ENCODE data around the gene EGFLAM. TPM values are rescaled to one million over a fixed set of nuclear protein-coding genes. Genes with fewer than 3 reads are reported as not detected.

Gene EGFLAM
- total and polyA plus RNA-seq, 9 of the 15 experiments (the other 6 are each of a cell fraction or from before 2014, with no cell fraction given) = 0.09 to 2.5 (median 1.0) TPM

GRCh38 chr5:38380537-38380936 lies 122.2 kb downstream of the EGFLAM start:
- no peak for ATAC-seq
- no peak overlapping the region for H3K4me3 ChIP-seq
- H3K9ac ChIP-seq (ENCODE audit: insufficient read depth in 1 of 2, low read depth in 2 of 2, low read length in 2 of 2) = no peak overlapping the region
- FAIRE-seq = no peak
- no peak overlapping the region for H3K4me2 ChIP-seq (ENCODE audit: insufficient read depth, low read length)
- intact Hi-C loops (cut with micrococcal nuclease) (no loop called here), in situ Hi-C loops (cut with MboI) (no loop called here)
- no peaks in the 10 kb centered on the region for H4K20me1 ChIP-seq (replicated peaks; ENCODE audit: control insufficient read depth, insufficient read depth, low read length)
- WGBS (ENCODE audit: insufficient coverage, low coverage, missing lambda C conversion rate) = 75% methylated on average over 4 of the region's 4 CpGs
- no TSS peak for BruUV-seq (replicated peaks)
- POLR2A ChIA-PET = interaction anchor here (1.5 kb wide), 1 partner anchor 24 kb away, joined by 3 read pairs; no protein-coding TSS in a partner anchor
- no peak for TF ChIP-seq NFIX (CRISPR knock-in tag; IDR thresholded peaks at IDR 0.05; ENCODE audit: low read depth)
- TF ChIP-seq ZBTB40 (IDR thresholded peaks at IDR 0.05) = peak; percentile 69
- TF ChIP-seq ZBTB40 (CRISPR knock-in tag; IDR thresholded peaks at IDR 0.05) = no peak
- DNase-seq (ENCODE audit: extremely low read depth in 1 of 4, low spot score in 3 of 4) = no peak
- H3K27ac ChIP-seq (ENCODE audit: extremely low read depth, low read depth, low read length) = peak overlapping the region; percentile 22; the same call in 1 of the 3 replicates
- H3K79me2 ChIP-seq (ENCODE audit: control insufficient read depth, insufficient read depth, low read length) = no peaks in the 10 kb centered on the region
- no peaks in the 10 kb centered on the region for H3K9me3 ChIP-seq (replicated peaks; ENCODE audit: control insufficient read depth, insufficient read depth, low read depth, low read length)
- no peaks in the 10 kb centered on the region for H3K9me1 ChIP-seq (ENCODE audit: control insufficient read depth, insufficient read depth, low read length)
- H3K36me3 ChIP-seq (ENCODE audit: control insufficient read depth, insufficient read depth, low read length) = no peaks in the 10 kb centered on the region
- peaks cover 10 to 27% of the 10 kb centered on the region in 2 experiments for H3K4me1 ChIP-seq (replicated peaks in 1 of 2; ENCODE audit: control insufficient read depth in 2 of 2, insufficient read depth in 2 of 2, low read length in 2 of 2)
- no peaks in the 10 kb centered on the region for H3K27me3 ChIP-seq (ENCODE audit: control insufficient read depth in 2 of 2, insufficient read depth in 2 of 2, low read length in 2 of 2)
- CTCF ChIA-PET (ENCODE audit: low intra/inter-chr PET ratio) = no interaction called here
- no peak overlapping the region for H2AFZ ChIP-seq (ENCODE audit: low read depth, low read length)

Data from K562 (cell line).